Panc1 (cell line): Measurements from ENCODE around the gene C12orf76.

ENCODE experiments used
- CTCF ChIP-seq: fragments of 450-650 bp; IDR thresholded peaks from 2 replicates; pipeline ENCODE4 v1.5.1; 2017; ENCODE audit warnings: mild to moderate bottlenecking
- POLR2AphosphoS5 ChIP-seq: IDR thresholded peaks from 2 replicates; pipeline ENCODE4 v1.6.1; 2012; ENCODE audit warnings: mild to moderate bottlenecking, low read depth, low read length, moderate library complexity

- TF ChIP-seq CTCF = no peak
- TF ChIP-seq POLR2AphosphoS5 = no peak
Measured at GRCh38 chr12:110010853-110011723, 37.2 kb downstream of the C12orf76 start.
